Measurements from ENCODE around the gene MUC3A.
"Not testable (repeated sequence)": the region's sequence is repeated elsewhere in the genome, so short reads cannot be mapped to it uniquely, and the experiment has no call there.

- not testable (repeated sequence) for TF ChIP-seq CTCF (conservative IDR thresholded peaks at IDR 0.05; ENCODE audit: low read depth in 2 of 2); JUNB (IDR thresholded peaks at IDR 0.05; ENCODE audit: unreplicated experiment); NANOG (IDR thresholded peaks at IDR 0.05; ENCODE audit: borderline replicate concordance); POLR2AphosphoS5 (IDR thresholded peaks at IDR 0.05; ENCODE audit: low read depth); EZH2 (IDR thresholded peaks at IDR 0.05; ENCODE audit: low read depth, unreplicated experiment); REST (IDR thresholded peaks at IDR 0.05; ENCODE audit: unreplicated experiment); STAT1 (IDR thresholded peaks at IDR 0.05; ENCODE audit: unreplicated experiment); ZNF331 (CRISPR knock-in tag; IDR thresholded peaks at IDR 0.05; ENCODE audit: low read depth); CREB1 (CRISPR knock-in tag; IDR thresholded peaks at IDR 0.05; ENCODE audit: low read depth); ETS1 (IDR thresholded peaks at IDR 0.05); EZH2phosphoT487 (IDR thresholded peaks at IDR 0.05; ENCODE audit: unreplicated experiment)
These were observed 50.0 kb downstream of the MUC3A start for GRCh38 chr7:100999334-100999733.
